Measurements from ENCODE around the gene CAPZB.

Gene CAPZB

DNA sequence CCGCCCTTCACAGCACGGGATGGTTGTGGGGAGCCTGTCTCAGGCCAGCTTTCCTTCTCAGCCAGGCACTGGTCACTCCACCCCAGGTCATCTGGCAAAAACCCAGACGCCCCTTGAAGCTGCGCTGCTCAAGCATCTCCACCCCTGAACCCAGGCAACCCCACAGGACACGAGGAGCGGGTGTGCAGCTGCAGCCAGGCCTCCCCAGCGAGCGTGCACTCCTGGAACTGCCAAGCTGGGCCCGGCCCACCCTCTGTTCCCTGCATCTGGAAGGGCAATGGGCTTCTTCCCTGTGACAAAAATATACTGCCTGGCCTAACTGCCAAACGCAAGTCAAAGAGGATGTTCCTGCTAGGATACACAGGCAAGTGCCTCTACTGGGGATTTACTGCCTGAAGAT lies 133.5 kb downstream of the CAPZB start:
- no peak for ATAC-seq

DNA sequence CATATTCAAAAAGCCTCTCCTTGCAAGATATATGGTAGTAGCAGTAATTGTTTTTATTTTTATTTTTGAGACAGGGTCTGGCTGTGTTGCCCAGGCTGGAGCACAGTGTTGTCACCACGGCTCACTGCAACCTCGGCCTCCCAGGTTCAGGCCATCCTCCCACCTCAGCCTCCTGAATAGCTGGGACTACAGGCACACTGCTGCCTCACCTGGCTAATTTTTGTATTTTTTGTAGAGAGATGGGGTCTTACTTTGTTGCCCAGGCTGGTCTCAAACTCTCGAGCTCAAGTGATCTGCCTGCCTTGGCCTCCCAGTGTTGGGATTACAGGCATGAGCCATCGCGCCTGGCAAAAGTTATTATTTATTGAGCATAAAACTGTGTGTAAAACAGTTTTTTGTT lies 134.8 kb downstream of the CAPZB start:
- ATAC-seq: no peak
- TF ChIP-seq, protein P1, sequence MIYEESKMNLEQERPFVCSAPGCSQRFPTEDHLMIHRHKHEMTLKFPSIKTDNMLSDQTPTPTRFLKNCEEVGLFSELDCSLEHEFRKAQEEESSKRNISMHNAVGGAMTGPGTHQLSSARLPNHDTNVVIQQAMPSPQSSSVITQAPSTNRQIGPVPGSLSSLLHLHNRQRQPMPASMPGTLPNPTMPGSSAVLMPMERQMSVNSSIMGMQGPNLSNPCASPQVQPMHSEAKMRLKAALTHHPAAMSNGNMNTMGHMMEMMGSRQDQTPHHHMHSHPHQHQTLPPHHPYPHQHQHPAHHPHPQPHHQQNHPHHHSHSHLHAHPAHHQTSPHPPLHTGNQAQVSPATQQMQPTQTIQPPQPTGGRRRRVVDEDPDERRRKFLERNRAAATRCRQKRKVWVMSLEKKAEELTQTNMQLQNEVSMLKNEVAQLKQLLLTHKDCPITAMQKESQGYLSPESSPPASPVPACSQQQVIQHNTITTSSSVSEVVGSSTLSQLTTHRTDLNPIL (CRISPR knock-in tag; IDR thresholded peaks at IDR 0.05; ENCODE audit: low read depth): no peak
- TF ChIP-seq TOX (CRISPR knock-in tag; IDR thresholded peaks at IDR 0.05; ENCODE audit: borderline replicate concordance) (no peak), OSR1 (CRISPR knock-in tag; IDR thresholded peaks at IDR 0.05) (no peak), ZC3H10 (CRISPR knock-in tag; IDR thresholded peaks at IDR 0.05) (no peak), GLIS3 (CRISPR knock-in tag; IDR thresholded peaks at IDR 0.05) (no peak), RARB (CRISPR knock-in tag; IDR thresholded peaks at IDR 0.05) (no peak), BACH2 (CRISPR knock-in tag; IDR thresholded peaks at IDR 0.05; ENCODE audit: borderline replicate concordance) (no peak), ZNF8 (CRISPR knock-in tag; IDR thresholded peaks at IDR 0.05) (no peak), TCF4 (CRISPR knock-in tag; IDR thresholded peaks at IDR 0.05; ENCODE audit: borderline replicate concordance) (no peak), ISL1 (CRISPR knock-in tag; IDR thresholded peaks at IDR 0.05) (no peak), ARNTL (CRISPR knock-in tag; IDR thresholded peaks at IDR 0.05; ENCODE audit: borderline replicate concordance, low read depth) (no peak), PPARA (CRISPR knock-in tag; IDR thresholded peaks at IDR 0.05; ENCODE audit: borderline replicate concordance) (no peak), CSDC2 (CRISPR knock-in tag; IDR thresholded peaks at IDR 0.05) (no peak), ZNF70 (CRISPR knock-in tag; IDR thresholded peaks at IDR 0.05) (no peak), SNAI2 (CRISPR knock-in tag; IDR thresholded peaks at IDR 0.05) (no peak), ZNF565 (CRISPR knock-in tag; conservative IDR thresholded peaks at IDR 0.05; ENCODE audit: low read depth) (no peak)
- TF ChIP-seq, protein P2, sequence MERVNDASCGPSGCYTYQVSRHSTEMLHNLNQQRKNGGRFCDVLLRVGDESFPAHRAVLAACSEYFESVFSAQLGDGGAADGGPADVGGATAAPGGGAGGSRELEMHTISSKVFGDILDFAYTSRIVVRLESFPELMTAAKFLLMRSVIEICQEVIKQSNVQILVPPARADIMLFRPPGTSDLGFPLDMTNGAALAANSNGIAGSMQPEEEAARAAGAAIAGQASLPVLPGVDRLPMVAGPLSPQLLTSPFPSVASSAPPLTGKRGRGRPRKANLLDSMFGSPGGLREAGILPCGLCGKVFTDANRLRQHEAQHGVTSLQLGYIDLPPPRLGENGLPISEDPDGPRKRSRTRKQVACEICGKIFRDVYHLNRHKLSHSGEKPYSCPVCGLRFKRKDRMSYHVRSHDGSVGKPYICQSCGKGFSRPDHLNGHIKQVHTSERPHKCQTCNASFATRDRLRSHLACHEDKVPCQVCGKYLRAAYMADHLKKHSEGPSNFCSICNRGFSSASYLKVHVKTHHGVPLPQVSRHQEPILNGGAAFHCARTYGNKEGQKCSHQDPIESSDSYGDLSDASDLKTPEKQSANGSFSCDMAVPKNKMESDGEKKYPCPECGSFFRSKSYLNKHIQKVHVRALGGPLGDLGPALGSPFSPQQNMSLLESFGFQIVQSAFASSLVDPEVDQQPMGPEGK (CRISPR knock-in tag; IDR thresholded peaks at IDR 0.05; ENCODE audit: borderline replicate concordance): no peak

More for the DNA sequence above, 133.5 kb downstream of the CAPZB start:
- TF ChIP-seq TOX (CRISPR knock-in tag; IDR thresholded peaks at IDR 0.05; ENCODE audit: borderline replicate concordance) (no peak), ISL1 (CRISPR knock-in tag; IDR thresholded peaks at IDR 0.05) (no peak), OSR1 (CRISPR knock-in tag; IDR thresholded peaks at IDR 0.05) (no peak)

DNA sequence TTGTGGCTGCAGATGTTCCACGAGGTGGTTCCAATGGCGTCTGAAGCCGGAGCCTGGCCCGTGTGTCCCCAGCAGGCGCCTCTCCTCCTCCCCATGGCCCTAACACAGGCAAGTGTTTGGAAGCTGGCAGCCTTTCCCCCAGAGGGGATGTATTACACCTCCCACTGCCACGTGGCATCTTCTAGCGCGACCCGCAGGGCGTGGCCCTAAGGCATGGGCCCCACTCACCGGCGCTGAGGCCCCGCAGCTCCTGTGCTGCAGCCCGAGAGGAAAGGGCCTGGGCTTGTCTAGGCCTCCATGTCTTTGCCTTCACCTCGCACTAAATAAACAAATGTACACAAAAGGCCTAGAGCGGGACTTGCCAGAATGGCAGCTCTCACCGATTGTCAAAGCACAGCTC lies 135.3 kb downstream of the CAPZB start:
- no peak for ATAC-seq
- TF ChIP-seq, protein P1 (CRISPR knock-in tag; IDR thresholded peaks at IDR 0.05; ENCODE audit: low read depth): no peak
- TF ChIP-seq BACH2 (CRISPR knock-in tag; IDR thresholded peaks at IDR 0.05; ENCODE audit: borderline replicate concordance) (no peak), TOX (CRISPR knock-in tag; IDR thresholded peaks at IDR 0.05; ENCODE audit: borderline replicate concordance) (no peak), ISL1 (CRISPR knock-in tag; IDR thresholded peaks at IDR 0.05) (no peak), RARB (CRISPR knock-in tag; IDR thresholded peaks at IDR 0.05) (no peak), ZNF565 (CRISPR knock-in tag; conservative IDR thresholded peaks at IDR 0.05; ENCODE audit: low read depth) (no peak), ARNTL (CRISPR knock-in tag; IDR thresholded peaks at IDR 0.05; ENCODE audit: borderline replicate concordance, low read depth) (no peak), ZNF70 (CRISPR knock-in tag; IDR thresholded peaks at IDR 0.05) (no peak), ZFP30 (CRISPR knock-in tag; IDR thresholded peaks at IDR 0.05) (no peak), SNAI2 (CRISPR knock-in tag; IDR thresholded peaks at IDR 0.05) (no peak), ESRRG (CRISPR knock-in tag; IDR thresholded peaks at IDR 0.05) (no peak), ZFP3 (CRISPR knock-in tag; IDR thresholded peaks at IDR 0.05) (no peak), OSR1 (CRISPR knock-in tag; IDR thresholded peaks at IDR 0.05) (no peak), ZC3H10 (CRISPR knock-in tag; IDR thresholded peaks at IDR 0.05) (no peak)
- TF ChIP-seq, protein P3, sequence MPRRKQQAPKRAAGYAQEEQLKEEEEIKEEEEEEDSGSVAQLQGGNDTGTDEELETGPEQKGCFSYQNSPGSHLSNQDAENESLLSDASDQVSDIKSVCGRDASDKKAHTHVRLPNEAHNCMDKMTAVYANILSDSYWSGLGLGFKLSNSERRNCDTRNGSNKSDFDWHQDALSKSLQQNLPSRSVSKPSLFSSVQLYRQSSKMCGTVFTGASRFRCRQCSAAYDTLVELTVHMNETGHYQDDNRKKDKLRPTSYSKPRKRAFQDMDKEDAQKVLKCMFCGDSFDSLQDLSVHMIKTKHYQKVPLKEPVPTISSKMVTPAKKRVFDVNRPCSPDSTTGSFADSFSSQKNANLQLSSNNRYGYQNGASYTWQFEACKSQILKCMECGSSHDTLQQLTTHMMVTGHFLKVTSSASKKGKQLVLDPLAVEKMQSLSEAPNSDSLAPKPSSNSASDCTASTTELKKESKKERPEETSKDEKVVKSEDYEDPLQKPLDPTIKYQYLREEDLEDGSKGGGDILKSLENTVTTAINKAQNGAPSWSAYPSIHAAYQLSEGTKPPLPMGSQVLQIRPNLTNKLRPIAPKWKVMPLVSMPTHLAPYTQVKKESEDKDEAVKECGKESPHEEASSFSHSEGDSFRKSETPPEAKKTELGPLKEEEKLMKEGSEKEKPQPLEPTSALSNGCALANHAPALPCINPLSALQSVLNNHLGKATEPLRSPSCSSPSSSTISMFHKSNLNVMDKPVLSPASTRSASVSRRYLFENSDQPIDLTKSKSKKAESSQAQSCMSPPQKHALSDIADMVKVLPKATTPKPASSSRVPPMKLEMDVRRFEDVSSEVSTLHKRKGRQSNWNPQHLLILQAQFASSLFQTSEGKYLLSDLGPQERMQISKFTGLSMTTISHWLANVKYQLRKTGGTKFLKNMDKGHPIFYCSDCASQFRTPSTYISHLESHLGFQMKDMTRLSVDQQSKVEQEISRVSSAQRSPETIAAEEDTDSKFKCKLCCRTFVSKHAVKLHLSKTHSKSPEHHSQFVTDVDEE (CRISPR knock-in tag; IDR thresholded peaks at IDR 0.05): no peak
- TF ChIP-seq, protein P4, sequence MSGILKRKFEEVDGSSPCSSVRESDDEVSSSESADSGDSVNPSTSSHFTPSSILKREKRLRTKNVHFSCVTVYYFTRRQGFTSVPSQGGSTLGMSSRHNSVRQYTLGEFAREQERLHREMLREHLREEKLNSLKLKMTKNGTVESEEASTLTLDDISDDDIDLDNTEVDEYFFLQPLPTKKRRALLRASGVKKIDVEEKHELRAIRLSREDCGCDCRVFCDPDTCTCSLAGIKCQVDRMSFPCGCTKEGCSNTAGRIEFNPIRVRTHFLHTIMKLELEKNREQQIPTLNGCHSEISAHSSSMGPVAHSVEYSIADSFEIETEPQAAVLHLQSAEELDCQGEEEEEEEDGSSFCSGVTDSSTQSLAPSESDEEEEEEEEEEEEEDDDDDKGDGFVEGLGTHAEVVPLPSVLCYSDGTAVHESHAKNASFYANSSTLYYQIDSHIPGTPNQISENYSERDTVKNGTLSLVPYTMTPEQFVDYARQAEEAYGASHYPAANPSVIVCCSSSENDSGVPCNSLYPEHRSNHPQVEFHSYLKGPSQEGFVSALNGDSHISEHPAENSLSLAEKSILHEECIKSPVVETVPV (CRISPR knock-in tag; IDR thresholded peaks at IDR 0.05): no peak

Data from SK-N-SH treated with all-trans-retinoic acid at 6 μM for 48 hours (cell line).